Measurements from ENCODE around the gene SLC16A7.
A peak's percentile ranks its signal among the peaks of the same experiment; 100 is the strongest.
"Not testable (repeated sequence)": the region's sequence is repeated elsewhere in the genome, so short reads cannot be mapped to it uniquely, and the experiment has no call there.

Gene SLC16A7

GRCh38 chr12:59595883-59596540, at the start of gene SLC16A7:
Gene SLC16A7, plus strand, starts transcription at chr12:59596029. Its CDS starts 108,773 bp downstream, at chr12:59704802.
- DNase-seq: peak; percentile 17

GRCh38 chr12:59548930-59549329, 46.9 kb upstream of the SLC16A7 start:
- DNase-seq: no peak

- no peak for DNase-seq
These were observed 36.1 kb upstream of the SLC16A7 start for GRCh38 chr12:59559696-59560095.

- no peak for DNase-seq
These were observed 25.7 kb upstream of the SLC16A7 start for GRCh38 chr12:59570145-59570544.

- no peak for DNase-seq
These were observed 21.4 kb upstream of the SLC16A7 start for GRCh38 chr12:59574406-59574805.

GRCh38 chr12:59575826-59576225, 20.0 kb upstream of the SLC16A7 start:
- no peak for DNase-seq

- DNase-seq: no peak
These were observed 17.6 kb upstream of the SLC16A7 start for GRCh38 chr12:59578254-59578653.

- DNase-seq: no peak
These were observed 16.2 kb upstream of the SLC16A7 start for GRCh38 chr12:59579631-59580030.

- DNase-seq: no peak
These were observed 15.8 kb upstream of the SLC16A7 start for GRCh38 chr12:59580050-59580449.

- no peak for DNase-seq
These were observed 12.7 kb upstream of the SLC16A7 start for GRCh38 chr12:59583003-59583712.

- DNase-seq: no peak
These were observed 8.1 kb upstream of the SLC16A7 start for GRCh38 chr12:59587710-59588109.

- DNase-seq: no peak
These were observed 2.1 kb upstream of the SLC16A7 start for GRCh38 chr12:59593761-59594160.

GRCh38 chr12:59594943-59595500, 807 bp upstream of the SLC16A7 start:
- DNase-seq: no peak

GRCh38 chr12:59595565-59595882, 305 bp upstream of the SLC16A7 start:
- no peak for DNase-seq

GRCh38 chr12:59597385-59597781, 1.6 kb downstream of the SLC16A7 start:
- DNase-seq: no peak

GRCh38 chr12:59600171-59600570, 4.3 kb downstream of the SLC16A7 start:
- no peak for DNase-seq

GRCh38 chr12:59603754-59604153, 7.9 kb downstream of the SLC16A7 start:
- no peak for DNase-seq

GRCh38 chr12:59612823-59613434, 17.1 kb downstream of the SLC16A7 start:
- not testable (repeated sequence) for DNase-seq

GRCh38 chr12:59615392-59616165, 19.8 kb downstream of the SLC16A7 start:
- no peak for DNase-seq

GRCh38 chr12:59619461-59620240, 23.8 kb downstream of the SLC16A7 start:
- DNase-seq: no peak

GRCh38 chr12:59620326-59620725, 24.5 kb downstream of the SLC16A7 start:
- no peak for DNase-seq

- no peak for DNase-seq
These were observed 29.1 kb downstream of the SLC16A7 start for GRCh38 chr12:59624732-59625460.
